ENCODE data around the gene SLC25A30. TPM values are rescaled to one million over a fixed set of nuclear protein-coding genes. Genes with fewer than 3 reads are reported as not detected.

Gene SLC25A30
- total RNA-seq, 1 donor from 2014 or later, result 11.5 TPM

GRCh38 chr13:45413826-45414307 is 4.3 kb downstream of the SLC25A30 start:
- Histone ChIP-seq H3K27ac (no peak overlapping the region), H3K4me3 (peak overlapping the region; percentile 17 to 25), H3K4me1 (peaks cover 29% of the 10 kb centered on the region), H3K9me3 (no peaks in the 10 kb centered on the region), H3K36me3 (peaks cover 0 to 13% of the 10 kb centered on the region in 2 donors), H3K27me3 (no peaks in the 10 kb centered on the region)
- intact Hi-C loops (cut with DNase I), result no loop called here
- no peak for DNase-seq (ENCODE audit: extremely low spot score in 2 of 2)
- TF ChIP-seq POLR2AphosphoS5 (IDR thresholded peaks at IDR 0.05; ENCODE audit: insufficient read depth in 1 of 2, low read depth in 1 of 2) (no peak), POLR2A (IDR thresholded peaks at IDR 0.05) (no peak)
- TF ChIP-seq, protein P1, sequence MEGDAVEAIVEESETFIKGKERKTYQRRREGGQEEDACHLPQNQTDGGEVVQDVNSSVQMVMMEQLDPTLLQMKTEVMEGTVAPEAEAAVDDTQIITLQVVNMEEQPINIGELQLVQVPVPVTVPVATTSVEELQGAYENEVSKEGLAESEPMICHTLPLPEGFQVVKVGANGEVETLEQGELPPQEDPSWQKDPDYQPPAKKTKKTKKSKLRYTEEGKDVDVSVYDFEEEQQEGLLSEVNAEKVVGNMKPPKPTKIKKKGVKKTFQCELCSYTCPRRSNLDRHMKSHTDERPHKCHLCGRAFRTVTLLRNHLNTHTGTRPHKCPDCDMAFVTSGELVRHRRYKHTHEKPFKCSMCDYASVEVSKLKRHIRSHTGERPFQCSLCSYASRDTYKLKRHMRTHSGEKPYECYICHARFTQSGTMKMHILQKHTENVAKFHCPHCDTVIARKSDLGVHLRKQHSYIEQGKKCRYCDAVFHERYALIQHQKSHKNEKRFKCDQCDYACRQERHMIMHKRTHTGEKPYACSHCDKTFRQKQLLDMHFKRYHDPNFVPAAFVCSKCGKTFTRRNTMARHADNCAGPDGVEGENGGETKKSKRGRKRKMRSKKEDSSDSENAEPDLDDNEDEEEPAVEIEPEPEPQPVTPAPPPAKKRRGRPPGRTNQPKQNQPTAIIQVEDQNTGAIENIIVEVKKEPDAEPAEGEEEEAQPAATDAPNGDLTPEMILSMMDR (IDR thresholded peaks at IDR 0.05), result no peak

- H3K4me3 ChIP-seq, result no peak overlapping the region
- peaks cover 29% of the 10 kb centered on the region for H3K4me1 ChIP-seq
- H3K27me3 ChIP-seq, result no peaks in the 10 kb centered on the region
- H3K36me3 ChIP-seq, result peaks cover 0 to 22% of the 10 kb centered on the region in 2 donors
- intact Hi-C loops (cut with DNase I), result no loop called here
- H3K9me3 ChIP-seq, result no peaks in the 10 kb centered on the region
- DNase-seq (ENCODE audit: extremely low spot score in 2 of 2), result peak in 1 of 2 donors; percentile 47
- no peak for TF ChIP-seq POLR2A (IDR thresholded peaks at IDR 0.05)
- no peak overlapping the region for H3K27ac ChIP-seq
Observed at GRCh38 chr13:45412274-45413049, 5.7 kb downstream of the SLC25A30 start.

GRCh38 chr13:45411631-45412030 is 6.5 kb downstream of the SLC25A30 start:
- peaks cover 0 to 31% of the 10 kb centered on the region in 2 donors for H3K36me3 ChIP-seq
- H3K27ac ChIP-seq, result no peak overlapping the region
- TF ChIP-seq POLR2AphosphoS5 (IDR thresholded peaks at IDR 0.05; ENCODE audit: insufficient read depth in 1 of 2, low read depth in 1 of 2) (no peak), POLR2A (IDR thresholded peaks at IDR 0.05) (no peak)
- TF ChIP-seq, protein P1 (IDR thresholded peaks at IDR 0.05), result no peak
- H3K4me3 ChIP-seq, result no peak overlapping the region
- no peaks in the 10 kb centered on the region for H3K9me3 ChIP-seq
- H3K4me1 ChIP-seq, result peaks cover 23% of the 10 kb centered on the region
- peak in 1 of 2 donors; percentile 1 for DNase-seq (ENCODE audit: extremely low spot score in 2 of 2)
- no peaks in the 10 kb centered on the region for H3K27me3 ChIP-seq
- intact Hi-C loops (cut with DNase I), result no loop called here

GRCh38 chr13:45411221-45411620 is 7.0 kb downstream of the SLC25A30 start:
- TF ChIP-seq POLR2A (IDR thresholded peaks at IDR 0.05) (no peak), POLR2AphosphoS5 (IDR thresholded peaks at IDR 0.05; ENCODE audit: insufficient read depth in 1 of 2, low read depth in 1 of 2) (no peak)
- TF ChIP-seq, protein P1 (IDR thresholded peaks at IDR 0.05), result no peak
- Histone ChIP-seq H3K27ac (no peak overlapping the region), H3K36me3 (peaks cover 0 to 34% of the 10 kb centered on the region in 2 donors), H3K4me1 (peaks cover 20% of the 10 kb centered on the region), H3K27me3 (no peaks in the 10 kb centered on the region), H3K9me3 (no peaks in the 10 kb centered on the region), H3K4me3 (no peak overlapping the region)
- DNase-seq (ENCODE audit: extremely low spot score in 2 of 2), result no peak
- intact Hi-C loops (cut with DNase I), result no loop called here

DNA sequence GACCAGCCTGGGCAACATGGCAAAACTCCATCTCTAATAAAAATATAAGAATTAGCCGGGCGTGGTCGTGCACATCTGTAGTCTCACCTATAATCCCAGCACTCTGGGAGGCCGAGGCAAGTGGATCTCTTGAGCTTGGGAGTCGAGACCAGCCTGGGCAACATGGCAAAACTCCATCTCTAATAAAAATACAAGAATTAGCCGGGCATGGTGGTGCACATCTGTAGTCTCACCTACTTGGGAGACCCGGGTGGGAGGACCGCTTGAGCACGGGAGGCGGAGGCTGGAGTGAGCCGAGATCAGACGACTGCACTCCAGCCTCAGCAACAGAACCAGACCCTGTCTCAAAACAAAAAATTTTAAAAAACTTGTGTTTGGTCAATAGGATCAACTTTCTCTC is 7.7 kb downstream of the SLC25A30 start:
- Histone ChIP-seq H3K4me3 (no peak overlapping the region), H3K27ac (no peak overlapping the region), H3K36me3 (peaks cover 0 to 41% of the 10 kb centered on the region in 2 donors), H3K27me3 (no peaks in the 10 kb centered on the region), H3K9me3 (no peaks in the 10 kb centered on the region), H3K4me1 (peaks cover 20% of the 10 kb centered on the region)
- no peak for TF ChIP-seq POLR2A (IDR thresholded peaks at IDR 0.05)
- no peak for TF ChIP-seq POLR2AphosphoS5 (IDR thresholded peaks at IDR 0.05; ENCODE audit: insufficient read depth in 1 of 2, low read depth in 1 of 2)
- TF ChIP-seq, protein P1 (IDR thresholded peaks at IDR 0.05), result no peak
- peak in 1 of 2 donors; percentile 44 for DNase-seq (ENCODE audit: extremely low spot score in 2 of 2)
- intact Hi-C loops (cut with DNase I), result no loop called here

Data from vagina (tissue), 2 donors.